ENCODE measurements around the gene YIPF3.

DNA sequence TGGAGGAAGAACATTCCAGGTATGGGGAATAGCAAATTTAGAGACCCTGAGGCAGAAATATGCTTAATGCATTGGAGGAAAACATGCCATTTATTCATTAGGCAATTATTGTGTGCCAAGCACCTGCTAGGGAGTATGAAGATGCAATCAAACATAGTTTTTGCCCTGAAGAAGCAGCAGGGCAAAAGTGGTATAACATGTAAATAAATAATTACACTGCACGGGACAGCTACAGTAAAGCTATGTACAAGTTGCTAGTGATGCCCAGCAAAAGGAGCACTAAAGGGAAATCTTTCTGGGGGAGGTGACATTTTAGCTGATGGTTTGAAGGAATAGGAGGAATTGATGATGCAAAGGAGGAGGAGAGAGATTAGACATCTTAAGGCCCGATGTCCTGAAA is 40.0 kb downstream of the YIPF3 start:
- TF ChIP-seq EZH2 (IDR thresholded peaks at IDR 0.05) (no peak), EZH2phosphoT487 (IDR thresholded peaks at IDR 0.05) (no peak)
- TF ChIP-seq, protein P1, sequence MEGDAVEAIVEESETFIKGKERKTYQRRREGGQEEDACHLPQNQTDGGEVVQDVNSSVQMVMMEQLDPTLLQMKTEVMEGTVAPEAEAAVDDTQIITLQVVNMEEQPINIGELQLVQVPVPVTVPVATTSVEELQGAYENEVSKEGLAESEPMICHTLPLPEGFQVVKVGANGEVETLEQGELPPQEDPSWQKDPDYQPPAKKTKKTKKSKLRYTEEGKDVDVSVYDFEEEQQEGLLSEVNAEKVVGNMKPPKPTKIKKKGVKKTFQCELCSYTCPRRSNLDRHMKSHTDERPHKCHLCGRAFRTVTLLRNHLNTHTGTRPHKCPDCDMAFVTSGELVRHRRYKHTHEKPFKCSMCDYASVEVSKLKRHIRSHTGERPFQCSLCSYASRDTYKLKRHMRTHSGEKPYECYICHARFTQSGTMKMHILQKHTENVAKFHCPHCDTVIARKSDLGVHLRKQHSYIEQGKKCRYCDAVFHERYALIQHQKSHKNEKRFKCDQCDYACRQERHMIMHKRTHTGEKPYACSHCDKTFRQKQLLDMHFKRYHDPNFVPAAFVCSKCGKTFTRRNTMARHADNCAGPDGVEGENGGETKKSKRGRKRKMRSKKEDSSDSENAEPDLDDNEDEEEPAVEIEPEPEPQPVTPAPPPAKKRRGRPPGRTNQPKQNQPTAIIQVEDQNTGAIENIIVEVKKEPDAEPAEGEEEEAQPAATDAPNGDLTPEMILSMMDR (IDR thresholded peaks at IDR 0.05) = no peak

All from neural progenitor cell (in vitro differentiated cells).